Amniotic epithelial cell (primary cell): Measurements from ENCODE around the gene ESR2.
"Not testable (repeated sequence)": the region's sequence is repeated elsewhere in the genome, so short reads cannot be mapped to it uniquely, and the experiment has no call there.

Experiments
- DNase-seq: peaks from one replicate; pipeline ENCODE4 v3.0.0-alpha.2; 2010; ENCODE audit warnings: low read depth

ESR2 gene

DNA sequence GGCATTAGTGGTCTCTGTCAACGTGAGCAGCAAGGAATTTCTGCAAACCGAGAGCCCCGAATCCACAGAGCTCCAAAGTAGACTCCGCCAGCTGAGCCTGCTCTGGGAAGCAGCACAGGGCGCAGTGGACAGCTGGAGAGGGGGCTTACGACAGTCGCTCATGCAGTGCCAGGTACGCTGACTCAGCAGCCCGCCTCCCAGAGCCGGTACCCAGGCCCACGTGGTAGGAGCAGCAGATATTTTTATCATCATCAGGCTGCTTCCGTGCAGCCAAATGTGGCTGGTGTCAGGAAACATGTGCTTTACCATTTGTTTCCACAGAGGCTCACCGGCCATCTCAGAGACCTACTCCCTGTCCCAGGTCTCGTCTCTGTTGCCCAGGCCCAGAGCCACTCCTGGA lies 73.7 kb downstream of the ESR2 start:
- peak; percentile 77 for DNase-seq

DNA sequence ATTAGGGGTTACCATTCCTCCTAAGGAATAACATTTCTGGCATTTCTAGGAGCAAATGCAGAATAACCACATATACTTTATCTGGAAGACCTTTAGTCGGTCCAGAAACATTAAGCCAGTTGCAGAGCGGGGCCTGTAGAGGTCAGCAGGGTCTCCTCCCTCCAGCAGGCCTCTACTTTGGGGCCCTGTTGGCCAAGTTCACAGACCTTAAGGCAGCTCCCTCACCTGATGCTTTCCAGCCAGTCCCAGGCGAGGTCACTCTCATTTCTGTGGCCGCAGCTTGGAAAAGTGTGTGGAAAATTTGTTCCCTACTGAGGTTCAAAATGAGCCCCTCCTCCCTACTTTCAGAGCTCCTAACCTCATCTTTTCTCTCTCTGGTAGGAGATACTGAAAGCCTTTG lies 74.1 kb downstream of the ESR2 start:
- no peak for DNase-seq

DNA sequence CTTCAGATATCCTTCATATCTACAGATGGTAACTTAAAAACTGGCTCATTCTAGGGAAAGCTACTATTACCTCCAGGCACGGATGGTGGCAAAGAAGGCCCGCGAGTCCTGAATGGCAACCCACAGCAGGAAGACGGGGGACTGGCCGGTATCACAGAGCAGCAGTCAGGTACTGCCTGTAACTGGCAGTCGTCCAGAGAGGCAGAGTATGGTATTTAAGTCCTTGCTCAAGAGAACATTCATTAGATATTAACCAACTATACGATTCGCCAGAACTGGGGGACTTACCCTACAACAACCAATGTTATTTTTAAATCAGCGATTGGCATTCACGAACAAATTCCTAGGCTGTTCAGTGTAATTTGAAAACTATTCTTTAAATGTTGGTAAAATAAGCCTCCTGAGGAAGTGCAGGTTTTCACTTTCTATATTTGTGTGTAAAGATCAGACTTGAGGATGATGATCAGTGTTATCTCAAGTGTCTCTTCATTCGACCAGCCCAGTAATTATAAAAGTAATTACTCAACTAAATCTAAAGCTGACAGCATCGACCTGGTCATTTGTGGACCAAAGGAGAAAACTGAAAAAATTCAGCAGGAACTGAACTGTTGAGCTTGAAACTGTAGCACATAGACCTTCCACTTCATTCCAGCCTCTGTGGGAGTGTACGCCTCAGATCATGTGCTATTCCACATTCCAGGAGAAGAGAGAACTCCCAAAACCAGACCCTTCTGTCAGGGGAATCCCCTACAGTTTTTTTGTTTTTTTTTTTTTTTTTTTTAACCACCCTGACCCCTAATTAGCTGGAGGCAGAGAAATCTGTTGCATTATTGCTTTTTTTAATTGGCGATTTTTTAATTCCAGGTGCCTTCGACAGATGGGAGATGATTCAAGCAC lies 75.6 kb downstream of the ESR2 start:
- DNase-seq: peak; percentile 88

DNA sequence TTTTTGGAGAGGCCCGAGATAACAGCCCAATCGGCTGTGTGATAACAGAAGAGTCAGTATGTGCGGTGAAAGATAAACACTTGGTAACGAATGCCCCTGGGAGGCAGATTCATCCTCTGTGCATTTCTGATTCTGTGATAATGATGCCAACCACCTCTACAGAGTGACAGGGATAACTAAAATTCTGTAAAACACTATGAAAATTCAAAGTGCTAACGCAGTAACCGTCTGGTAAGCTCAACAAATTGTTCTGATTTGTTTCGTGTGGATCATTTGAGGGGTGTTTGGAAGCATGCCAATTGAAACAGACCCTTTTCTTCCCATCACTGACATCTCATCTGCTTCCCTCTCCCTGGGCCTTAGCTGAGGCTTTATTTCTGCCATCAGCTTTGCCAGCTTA lies 76.3 kb downstream of the ESR2 start:
- no peak for DNase-seq

DNA sequence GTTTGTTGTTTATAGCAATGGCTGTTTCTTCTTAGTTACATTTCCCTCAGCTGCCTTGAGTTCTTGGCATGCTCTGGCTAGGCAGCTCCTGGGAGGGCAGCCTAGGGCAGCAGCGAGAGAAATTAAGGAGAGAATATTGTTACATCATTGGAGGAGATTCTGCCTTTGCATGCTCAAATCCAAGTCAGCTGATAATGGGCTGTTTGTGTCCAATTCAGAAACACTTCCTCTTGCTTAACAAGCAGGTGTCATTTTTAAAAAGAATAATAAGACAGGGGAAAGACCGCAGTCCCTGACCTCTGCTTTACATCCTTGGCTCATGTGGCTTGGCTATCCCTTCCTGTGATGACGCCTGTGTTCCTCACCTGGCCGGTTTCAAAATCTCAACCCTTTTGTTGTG lies 76.9 kb downstream of the ESR2 start:
- no peak for DNase-seq

DNA sequence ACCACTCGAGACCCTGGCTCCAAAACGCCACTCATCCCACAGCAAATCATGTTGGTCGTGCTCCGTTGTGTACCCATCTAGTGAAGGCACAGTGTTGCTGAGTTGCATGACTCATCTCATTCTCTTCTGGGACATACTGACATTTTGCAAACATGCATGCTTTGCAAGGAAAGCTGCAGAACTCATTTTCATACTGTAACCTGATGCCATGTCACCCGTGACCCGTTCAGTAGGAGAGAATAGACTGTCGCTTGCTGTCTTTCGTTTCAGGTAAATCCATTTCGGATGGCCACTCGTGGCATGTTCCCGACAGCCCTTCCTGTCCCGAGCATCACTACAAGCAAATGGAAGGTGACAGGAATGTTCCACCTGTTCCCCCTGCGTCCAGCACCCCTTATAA lies 78.2 kb downstream of the ESR2 start:
- no peak for DNase-seq

DNA sequence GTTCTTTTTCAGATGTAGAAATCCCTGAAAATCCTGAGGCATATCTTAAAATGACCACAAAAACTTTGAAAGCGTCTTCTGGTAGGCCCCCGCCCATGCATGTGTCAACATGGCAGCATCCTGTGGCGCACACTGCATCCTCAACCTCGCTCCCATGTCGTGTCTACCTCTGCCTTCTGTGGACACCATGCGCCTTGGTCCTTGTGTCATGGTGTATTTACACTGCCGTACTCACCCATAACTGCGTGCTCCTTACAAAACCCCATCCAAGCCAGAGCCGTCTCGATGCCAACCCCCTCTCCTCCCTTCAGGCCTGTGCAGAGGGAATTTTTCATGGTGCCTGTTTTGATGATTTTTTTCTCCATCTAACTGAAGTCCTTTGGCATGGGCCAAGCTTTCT lies 78.9 kb downstream of the ESR2 start:
- DNase-seq: no peak

DNA sequence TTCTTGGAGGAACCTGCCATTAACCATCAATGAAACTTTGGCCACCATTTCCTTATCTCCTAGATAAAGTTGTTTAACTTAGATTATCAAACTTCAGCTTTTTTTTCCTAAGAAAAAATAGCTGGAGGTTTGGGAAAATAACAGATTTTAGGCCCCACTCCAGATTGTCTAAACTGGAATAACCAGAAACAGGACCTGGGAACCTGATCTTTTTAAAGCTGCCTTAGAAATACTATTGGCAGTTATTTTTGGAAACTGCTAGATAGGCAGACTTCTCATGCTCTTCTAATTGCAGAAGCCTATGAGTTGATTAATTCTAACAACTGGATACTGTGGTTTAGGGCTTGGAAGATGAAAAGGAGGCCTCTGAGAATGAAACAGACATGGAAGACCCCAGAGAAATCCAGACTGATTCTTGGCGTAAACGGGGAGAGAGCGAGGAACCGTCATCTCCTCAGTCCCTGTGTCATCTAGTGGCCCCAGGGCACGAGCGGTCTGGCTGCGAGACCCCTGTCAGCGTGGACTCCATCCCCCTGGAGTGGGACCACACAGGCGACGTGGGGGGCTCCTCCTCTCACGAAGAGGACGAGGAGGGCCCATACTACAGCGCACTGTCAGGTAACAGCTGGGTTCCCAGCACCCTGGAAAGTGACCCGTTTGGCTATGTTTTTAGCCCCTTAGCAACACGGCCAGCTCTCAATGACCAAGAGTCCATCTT lies 80.2 kb downstream of the ESR2 start:
- DNase-seq: no peak

DNA sequence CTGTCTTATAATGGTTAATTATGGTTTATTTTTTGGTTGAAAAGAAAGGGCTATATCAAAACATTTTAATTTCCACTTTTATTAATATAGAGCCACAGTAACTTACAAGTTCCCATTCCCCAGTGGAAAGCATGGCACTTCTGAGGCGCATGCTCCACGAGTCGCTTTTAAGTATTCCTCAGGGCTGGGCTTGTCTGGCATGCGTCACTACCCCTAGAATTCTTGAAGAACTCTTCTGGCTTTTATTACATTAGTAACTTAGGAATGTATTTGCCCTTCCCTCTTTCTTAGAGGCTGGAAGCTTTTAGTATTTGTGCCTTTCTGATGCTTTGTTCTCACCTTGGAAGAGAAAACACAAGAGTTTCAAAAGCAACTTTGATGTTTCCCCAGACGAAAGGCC lies 81.1 kb downstream of the ESR2 start:
- peak; percentile 52 for DNase-seq

DNA sequence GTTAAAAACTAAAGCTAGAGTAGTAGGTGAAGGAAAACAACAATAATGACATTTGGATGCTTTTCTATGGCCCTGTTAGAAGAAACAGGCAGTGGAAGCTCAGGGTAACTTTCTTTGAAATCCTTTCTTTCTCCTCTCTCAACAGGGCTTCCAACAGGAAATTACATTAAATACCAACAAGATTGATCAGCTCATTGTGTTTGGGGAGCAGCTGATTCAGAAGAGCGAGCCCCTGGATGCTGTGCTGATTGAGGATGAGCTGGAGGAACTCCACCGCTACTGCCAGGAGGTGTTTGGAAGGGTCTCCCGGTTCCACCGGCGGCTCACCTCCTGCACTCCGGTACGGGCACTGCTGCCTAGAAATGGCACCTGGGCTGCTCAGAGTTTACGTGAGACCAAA lies 81.5 kb downstream of the ESR2 start:
- no peak for DNase-seq

DNA sequence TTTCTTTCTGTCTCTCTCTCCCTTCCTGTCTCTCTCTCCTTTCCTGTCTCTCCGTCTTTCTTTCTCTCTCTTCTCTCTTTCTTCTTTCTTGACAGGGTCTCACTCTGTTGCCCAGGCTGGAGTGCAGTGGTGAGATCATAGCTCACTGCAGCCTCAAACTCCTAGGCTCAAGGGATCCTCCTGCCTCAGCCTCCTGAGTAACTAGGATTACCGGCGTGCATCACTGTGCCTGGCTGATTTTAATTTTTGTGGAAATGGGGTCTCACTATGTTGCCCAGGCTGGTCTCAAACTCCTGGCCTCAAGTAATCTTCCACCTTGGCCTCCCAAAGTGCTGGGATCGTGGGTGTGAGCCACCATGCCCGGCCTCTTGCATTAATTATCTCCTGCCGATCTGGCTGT lies 83.3 kb downstream of the ESR2 start:
- DNase-seq: not testable (repeated sequence)

DNA sequence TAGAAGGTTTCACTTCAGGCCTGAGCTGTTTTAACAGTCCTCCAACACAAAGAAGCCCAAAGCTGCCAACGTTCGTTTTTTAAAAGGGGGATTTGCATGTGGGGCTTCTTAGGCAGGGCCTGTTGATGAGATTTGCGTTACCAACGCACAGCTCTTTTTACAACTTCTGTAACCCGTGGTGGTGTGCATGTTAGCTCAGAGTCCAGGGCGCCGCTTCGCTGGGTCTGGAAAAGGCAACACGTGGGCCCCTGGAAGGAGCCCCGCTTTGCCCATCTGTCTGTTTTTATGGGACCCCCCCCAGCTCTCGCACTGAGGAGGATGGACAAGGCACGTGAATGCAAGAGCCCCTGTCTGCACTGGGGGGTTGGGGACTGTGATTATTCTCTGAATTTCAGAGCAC lies 84.0 kb downstream of the ESR2 start:
- DNase-seq: no peak

DNA sequence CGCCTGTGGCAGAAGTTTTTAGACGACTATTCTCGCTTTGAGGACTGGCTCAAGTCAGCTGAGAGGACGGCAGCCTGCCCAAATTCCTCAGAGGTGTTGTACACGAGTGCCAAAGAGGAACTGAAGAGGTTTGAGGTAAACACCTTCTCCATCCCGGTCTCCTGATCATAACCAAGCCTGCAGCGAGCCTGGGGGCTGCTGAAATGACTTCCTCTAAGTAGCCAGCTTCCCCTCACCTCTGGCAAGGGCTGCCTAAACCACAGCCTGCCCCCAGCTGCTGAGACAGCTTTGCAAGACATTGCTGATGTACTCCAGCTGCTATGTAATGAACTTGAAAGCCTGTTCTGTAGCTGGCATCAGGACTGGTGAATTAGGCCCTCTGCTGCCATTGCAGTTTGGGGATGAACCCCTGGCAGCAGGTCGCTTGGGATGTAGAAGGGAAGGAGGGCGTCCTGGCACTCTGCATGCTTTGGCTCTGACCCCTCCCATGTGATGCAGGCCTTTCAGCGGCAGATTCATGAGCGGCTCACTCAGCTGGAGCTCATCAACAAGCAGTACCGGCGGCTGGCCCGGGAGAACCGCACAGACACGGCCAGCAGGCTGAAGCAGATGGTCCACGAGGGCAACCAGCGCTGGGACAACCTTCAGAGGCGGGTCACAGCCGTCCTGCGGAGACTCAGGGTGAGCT lies 84.6 kb downstream of the ESR2 start:
- no peak for DNase-seq

DNA sequence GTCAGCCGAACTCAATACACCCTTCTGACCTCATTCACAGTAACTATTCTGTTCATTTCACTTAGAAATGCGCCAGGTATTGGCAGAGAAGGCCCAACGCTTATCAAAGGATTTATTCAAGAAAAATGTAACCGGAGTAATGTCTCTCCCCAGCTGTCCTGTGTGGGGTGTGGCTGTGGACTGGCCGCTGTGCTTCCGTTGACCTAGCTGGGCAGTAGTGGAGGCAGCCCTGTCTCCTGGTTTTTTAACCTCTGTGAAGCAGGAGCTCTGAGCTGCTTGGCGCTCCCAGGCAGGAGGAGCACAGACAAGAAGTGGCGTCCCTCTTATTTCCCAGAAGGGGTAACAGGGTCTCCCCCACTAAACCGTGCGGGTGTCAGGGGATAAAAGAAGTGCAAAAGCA lies 85.2 kb downstream of the ESR2 start:
- no peak for DNase-seq

DNA sequence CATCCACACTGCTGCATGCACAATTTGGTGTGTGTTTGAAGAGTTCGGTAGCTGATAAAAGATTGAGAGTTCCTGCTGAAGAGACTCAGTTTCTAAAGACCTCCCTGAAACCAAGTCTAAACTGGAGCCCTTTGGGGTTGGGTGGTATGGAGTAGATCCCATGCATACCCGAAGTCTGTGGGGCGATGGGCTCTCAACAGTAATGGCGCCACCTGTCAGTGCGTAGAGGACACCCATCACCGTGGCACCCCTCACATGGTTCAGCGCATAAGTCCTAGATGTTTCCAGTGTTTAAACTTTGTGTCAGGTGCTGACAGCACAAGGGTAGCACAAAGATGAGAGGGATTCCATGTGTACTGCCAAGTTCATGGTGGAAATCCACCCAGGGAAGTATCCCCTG lies 85.9 kb downstream of the ESR2 start:
- no peak for DNase-seq

DNA sequence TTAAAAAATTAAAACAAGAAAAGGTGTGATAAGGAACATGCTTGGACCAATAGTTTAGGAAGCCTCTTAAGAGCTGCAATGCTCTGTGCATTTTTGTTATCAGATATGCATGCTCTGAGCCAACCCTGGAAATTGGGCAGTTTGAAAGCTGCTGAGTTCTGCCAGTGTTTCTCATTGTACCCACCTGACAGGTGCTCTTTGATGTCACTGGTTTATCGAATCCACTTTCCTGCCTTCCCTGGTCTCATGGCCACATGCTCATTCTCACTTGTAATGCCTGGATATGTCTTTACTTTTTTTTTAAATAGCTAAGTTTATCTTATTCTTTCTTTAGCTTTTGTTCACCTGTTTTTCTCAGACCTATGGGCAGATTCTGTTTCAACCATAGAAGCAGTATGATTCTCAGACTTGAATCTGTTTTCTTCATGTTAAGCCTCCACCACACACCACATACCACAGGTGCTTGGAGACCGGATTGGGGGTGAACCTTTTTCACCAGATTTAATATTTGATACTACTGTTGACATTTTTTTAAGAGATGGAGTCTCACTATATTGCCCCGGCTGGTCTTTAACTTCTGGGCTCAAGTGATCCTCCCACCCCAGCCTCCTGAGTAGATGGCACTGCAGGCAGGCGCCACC lies 90.7 kb downstream of the ESR2 start:
- DNase-seq: no peak

DNA sequence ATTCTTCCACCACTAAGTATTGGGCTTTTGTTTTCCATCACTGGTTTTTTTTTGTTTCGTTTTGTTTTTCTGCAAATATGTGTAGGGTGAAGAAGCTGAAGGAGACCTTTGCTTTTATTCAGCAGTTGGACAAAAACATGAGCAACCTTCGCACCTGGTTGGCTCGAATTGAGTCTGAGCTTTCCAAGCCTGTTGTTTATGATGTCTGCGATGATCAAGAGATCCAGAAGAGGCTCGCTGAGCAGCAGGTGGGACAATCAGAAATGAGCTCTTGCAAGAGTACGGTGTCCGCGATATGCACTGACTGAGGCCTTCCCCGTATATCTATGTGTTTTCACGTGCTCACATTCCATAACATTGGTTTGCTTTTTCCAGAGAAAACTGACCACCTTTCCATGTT lies 91.5 kb downstream of the ESR2 start:
- DNase-seq: no peak

DNA sequence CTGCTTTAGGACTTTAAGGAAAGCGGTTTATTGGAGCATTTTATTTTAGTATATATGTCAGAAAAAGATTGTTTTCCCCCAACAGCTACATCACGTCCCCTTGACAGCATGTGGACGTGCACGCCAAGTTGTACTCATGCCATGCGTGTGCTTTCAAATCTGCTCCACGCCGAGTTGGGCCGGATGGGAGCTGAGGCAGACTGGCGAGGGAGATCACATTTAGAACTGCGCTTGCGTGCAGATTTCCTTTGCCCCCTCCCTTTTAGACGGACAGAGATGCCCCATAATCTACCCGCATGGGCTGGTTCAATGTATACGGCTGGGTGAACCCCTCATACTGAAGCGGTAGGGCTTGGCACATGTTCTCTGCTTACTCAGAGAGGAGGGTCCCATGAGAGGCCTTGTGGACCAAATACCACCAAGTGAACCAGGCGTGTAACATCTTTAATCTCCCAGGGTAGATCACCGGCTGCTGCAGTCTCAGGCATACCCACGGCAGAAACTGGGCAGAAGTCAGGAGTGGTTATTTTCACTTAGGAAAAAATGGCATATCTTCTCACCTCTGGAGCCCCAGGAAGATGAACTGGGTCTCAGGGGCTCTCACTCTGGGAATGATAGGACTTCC lies 92.1 kb downstream of the ESR2 start:
- no peak for DNase-seq

DNA sequence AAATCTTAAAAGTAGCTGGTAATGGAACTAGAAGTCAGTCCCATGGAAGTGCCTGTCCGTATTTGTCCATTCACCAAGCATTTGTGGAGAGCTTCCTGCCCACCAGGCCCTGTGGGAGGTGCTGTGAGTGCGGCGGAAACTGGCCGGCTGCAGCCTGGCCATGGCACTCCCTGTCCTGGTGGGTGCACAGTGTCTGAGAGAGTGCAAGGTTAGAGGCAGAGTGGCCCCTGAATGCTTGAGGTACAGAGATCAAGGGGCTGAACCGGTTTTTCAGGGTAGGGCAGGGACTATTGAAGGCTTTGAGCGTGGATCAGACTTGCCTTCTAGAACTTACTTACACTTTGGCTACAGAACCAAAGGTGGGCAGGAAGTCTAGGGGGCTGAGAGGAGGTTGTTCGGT lies 92.9 kb downstream of the ESR2 start:
- DNase-seq: no peak

DNA sequence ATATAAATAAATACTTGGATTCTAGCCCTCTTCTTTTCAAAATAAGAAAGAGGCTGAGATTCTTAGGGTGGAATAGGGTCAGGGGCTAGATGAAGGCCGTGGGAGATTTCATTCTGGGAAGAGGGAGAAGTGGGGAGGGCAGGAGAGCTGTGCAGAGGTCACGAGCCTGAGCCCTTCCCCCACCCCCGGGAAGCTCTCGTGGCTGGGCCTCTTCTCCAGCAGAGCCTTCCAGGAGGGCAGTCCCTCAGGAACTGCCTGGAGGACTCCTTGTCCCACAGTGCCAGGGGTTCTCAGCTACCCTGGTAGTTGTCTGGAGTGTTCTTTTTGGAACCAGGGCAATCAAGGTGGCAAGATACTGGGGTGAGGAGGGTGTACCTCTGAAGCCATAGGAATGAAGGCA lies 94.0 kb downstream of the ESR2 start:
- peak; percentile 50 for DNase-seq

DNA sequence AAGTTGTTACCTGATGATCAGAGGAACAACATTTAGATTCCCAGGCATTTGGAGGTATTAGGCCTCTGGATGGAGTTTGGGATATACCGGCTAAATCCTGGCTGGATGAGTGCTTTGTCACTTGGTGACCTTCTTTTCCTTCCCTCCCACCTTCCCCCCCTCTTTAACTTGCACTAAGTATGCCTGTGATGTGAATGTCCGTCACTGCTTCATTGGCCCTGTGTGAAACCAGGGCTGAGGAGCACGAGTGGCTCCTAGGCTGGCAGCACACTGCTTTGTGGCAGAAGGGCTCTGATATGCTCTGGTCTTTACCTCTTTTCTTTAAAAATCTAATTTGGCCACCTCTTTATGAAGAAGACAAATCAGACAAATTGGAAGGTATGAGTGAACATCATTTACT lies 95.7 kb downstream of the ESR2 start:
- DNase-seq: no peak

DNA sequence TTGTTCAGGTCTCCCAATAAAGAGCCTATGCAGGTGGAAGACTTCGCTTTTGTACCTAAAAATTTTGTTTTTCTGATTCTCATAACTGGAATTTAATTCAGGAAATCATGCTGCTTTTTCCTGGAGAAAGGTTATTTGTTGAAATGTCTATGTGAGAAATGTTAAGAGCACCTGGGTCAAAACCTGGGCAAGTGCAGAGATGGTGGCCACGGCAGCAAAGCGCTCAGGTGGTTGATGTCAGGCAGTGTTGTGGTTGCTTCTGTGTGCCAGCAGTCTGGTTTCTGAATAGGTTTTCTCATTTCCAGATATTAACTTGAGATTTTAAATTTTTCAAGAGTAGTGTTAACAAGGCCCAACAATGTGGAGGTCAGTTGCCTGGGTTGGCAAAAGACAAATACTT lies 96.2 kb downstream of the ESR2 start:
- no peak for DNase-seq
